EL (cell line): ENCODE measurements around the gene GEN1.
"Not testable (repeated sequence)": the region's sequence is repeated elsewhere in the genome, so short reads cannot be mapped to it uniquely, and the experiment has no call there.

Experiments
- DNase-seq: peaks from one replicate; pipeline ENCODE4 v3.0.0-alpha.2; 2016

GEN1 gene

GRCh38 chr2:17799301-17800120 lies 45.6 kb downstream of the GEN1 start:
- no peak for DNase-seq

- no peak for DNase-seq
Measured at GRCh38 chr2:17800219-17800618, 46.3 kb downstream of the GEN1 start.

GRCh38 chr2:17800693-17801458 lies 46.9 kb downstream of the GEN1 start:
- DNase-seq: no peak

GRCh38 chr2:17803497-17803896 lies 49.6 kb downstream of the GEN1 start:
- no peak for DNase-seq

GRCh38 chr2:17804358-17804757 lies 50.4 kb downstream of the GEN1 start:
- DNase-seq: no peak

- DNase-seq: no peak
Measured at GRCh38 chr2:17805166-17805565, 51.2 kb downstream of the GEN1 start.

- no peak for DNase-seq
Measured at GRCh38 chr2:17805717-17806363, 51.9 kb downstream of the GEN1 start.

GRCh38 chr2:17813010-17813741 lies 59.2 kb downstream of the GEN1 start:
- peak; percentile 18 for DNase-seq

- DNase-seq: peak; percentile 3
Measured at GRCh38 chr2:17813742-17814473, 60.0 kb downstream of the GEN1 start.

GRCh38 chr2:17814601-17815000 lies 60.7 kb downstream of the GEN1 start:
- DNase-seq: no peak

GRCh38 chr2:17815468-17816184 lies 61.7 kb downstream of the GEN1 start:
- DNase-seq: no peak

- no peak for DNase-seq
Measured at GRCh38 chr2:17816396-17817245, 62.7 kb downstream of the GEN1 start, which contains the start of gene MSGN1. Gene MSGN1 (plus strand): TSS chr2:17816460. CDS start chr2:17816519, 59 bp downstream.

- no peak for DNase-seq
Measured at GRCh38 chr2:17818235-17818815, 64.4 kb downstream of the GEN1 start.

- no peak for DNase-seq
Measured at GRCh38 chr2:17821080-17821479, 67.1 kb downstream of the GEN1 start.

GRCh38 chr2:17821535-17822444 lies 67.9 kb downstream of the GEN1 start:
- DNase-seq: no peak

- no peak for DNase-seq
Measured at GRCh38 chr2:17822445-17823117, 68.6 kb downstream of the GEN1 start.

- DNase-seq: not testable (repeated sequence)
Measured at GRCh38 chr2:17823646-17824045, 69.7 kb downstream of the GEN1 start.

- DNase-seq: no peak
Measured at GRCh38 chr2:17827316-17827715, 73.4 kb downstream of the GEN1 start.
